ENCODE measurements around the gene DLEU7. TPM values are rescaled to one million over a fixed set of nuclear protein-coding genes. Genes with fewer than 3 reads are reported as not detected.

Gene DLEU7
- polyA plus RNA-seq, 1 donor (not counting 4 experiments of a cell fraction or from before 2014, with no cell fraction given): not detected

- no peak for DNase-seq (ENCODE audit: low read depth, low spot score)
- no peaks in the 10 kb centered on the region for H3K79me2 ChIP-seq (ENCODE audit: control insufficient read depth, insufficient read depth, low read length)
- no peak overlapping the region for H3K9ac ChIP-seq (ENCODE audit: control insufficient read depth, extremely low read depth, insufficient read depth, low read length)
- H3K27ac ChIP-seq (ENCODE audit: control insufficient read depth, insufficient read depth, low read length): no peak overlapping the region
- H3K4me1 ChIP-seq (ENCODE audit: control insufficient read depth, extremely low read depth, insufficient read depth, low read length): no peaks in the 10 kb centered on the region
- H3K36me3 ChIP-seq (ENCODE audit: control insufficient read depth in 2 of 2, extremely low read depth in 1 of 2, insufficient read depth in 2 of 2, low read length in 2 of 2): no peaks in the 10 kb centered on the region
- peaks cover 30% of the 10 kb centered on the region for H3K27me3 ChIP-seq (ENCODE audit: control insufficient read depth, extremely low read depth, insufficient read depth, low read length)
- no peaks in the 10 kb centered on the region for H3K9me1 ChIP-seq (ENCODE audit: control insufficient read depth, extremely low read depth, insufficient read depth, low read length)
- dilution Hi-C loops (cut with MboI; ENCODE audit: extremely low pct_ligation_motif_present, low sequenced_read_pairs): no loop called here
- FAIRE-seq: no peak
- no peak for TF ChIP-seq CTCF (optimal IDR thresholded peaks at IDR 0.05 in 1 of 3, IDR thresholded peaks at IDR 0.05 in 1 of 3, conservative IDR thresholded peaks at IDR 0.05 in 1 of 3; ENCODE audit: extremely low read depth in 1 of 3, insufficient read depth in 2 of 3, low read length in 3 of 3)
- peak; percentile 26 for TF ChIP-seq EZH2 (IDR thresholded peaks at IDR 0.05; ENCODE audit: low read length)
- no peak overlapping the region for H3K4me2 ChIP-seq (ENCODE audit: control insufficient read depth, extremely low read depth, insufficient read depth, low read depth, low read length)
- H2AFZ ChIP-seq (ENCODE audit: control insufficient read depth, low read length): no peak overlapping the region
- no peak overlapping the region for H3K4me3 ChIP-seq (ENCODE audit: control insufficient read depth in 2 of 3, extremely low read depth in 1 of 3, insufficient read depth in 2 of 3, low read depth in 1 of 3, low read length in 3 of 3)
- no peaks in the 10 kb centered on the region for H4K20me1 ChIP-seq (ENCODE audit: control insufficient read depth, extremely low read depth, insufficient read depth, low read length)
- H3K9me3 ChIP-seq (ENCODE audit: control insufficient read depth, low read depth, low read length): no peaks in the 10 kb centered on the region
Measured at GRCh38 chr13:50842251-50842989, 1.1 kb downstream of the DLEU7 start.

- FAIRE-seq: no peak
Measured at GRCh38 chr13:50841786-50842185, 1.7 kb downstream of the DLEU7 start.

More at GRCh38 chr13:50841786-50842185, 1.7 kb downstream of the DLEU7 start:
- DNase-seq (ENCODE audit: low read depth, low spot score): no peak
- no peaks in the 10 kb centered on the region for H3K4me1 ChIP-seq (ENCODE audit: control insufficient read depth, extremely low read depth, insufficient read depth, low read length)
- dilution Hi-C loops (cut with MboI; ENCODE audit: extremely low pct_ligation_motif_present, low sequenced_read_pairs): no loop called here
- no peaks in the 10 kb centered on the region for H4K20me1 ChIP-seq (ENCODE audit: control insufficient read depth, extremely low read depth, insufficient read depth, low read length)
- TF ChIP-seq EZH2 (IDR thresholded peaks at IDR 0.05; ENCODE audit: low read length) (no peak), CTCF (optimal IDR thresholded peaks at IDR 0.05 in 1 of 3, IDR thresholded peaks at IDR 0.05 in 1 of 3, conservative IDR thresholded peaks at IDR 0.05 in 1 of 3; ENCODE audit: extremely low read depth in 1 of 3, insufficient read depth in 2 of 3, low read length in 3 of 3) (no peak)
- H3K9me3 ChIP-seq (ENCODE audit: control insufficient read depth, low read depth, low read length): no peaks in the 10 kb centered on the region
- H3K4me2 ChIP-seq (ENCODE audit: control insufficient read depth, extremely low read depth, insufficient read depth, low read depth, low read length): no peak overlapping the region
- no peak overlapping the region for H2AFZ ChIP-seq (ENCODE audit: control insufficient read depth, low read length)
- no peaks in the 10 kb centered on the region for H3K36me3 ChIP-seq (ENCODE audit: control insufficient read depth in 2 of 2, extremely low read depth in 1 of 2, insufficient read depth in 2 of 2, low read length in 2 of 2)
- H3K9ac ChIP-seq (ENCODE audit: control insufficient read depth, extremely low read depth, insufficient read depth, low read length): no peak overlapping the region
- H3K27ac ChIP-seq (ENCODE audit: control insufficient read depth, insufficient read depth, low read length): no peak overlapping the region
- peaks cover 26% of the 10 kb centered on the region for H3K27me3 ChIP-seq (ENCODE audit: control insufficient read depth, extremely low read depth, insufficient read depth, low read length)
- H3K9me1 ChIP-seq (ENCODE audit: control insufficient read depth, extremely low read depth, insufficient read depth, low read length): no peaks in the 10 kb centered on the region
- H3K79me2 ChIP-seq (ENCODE audit: control insufficient read depth, insufficient read depth, low read length): no peaks in the 10 kb centered on the region
- no peak overlapping the region for H3K4me3 ChIP-seq (ENCODE audit: control insufficient read depth in 2 of 3, extremely low read depth in 1 of 3, insufficient read depth in 2 of 3, low read depth in 1 of 3, low read length in 3 of 3)
